ENCODE data around the gene XPO4.

The XPO4 gene

GRCh38 chr13:20819715-20820114 is 82.8 kb downstream of the XPO4 start:
- Histone ChIP-seq H3K9me3 (no peaks in the 10 kb centered on the region), H3K4me1 (peaks cover 16% of the 10 kb centered on the region), H3K36me3 (peaks cover 34% of the 10 kb centered on the region), H3K27me3 (no peaks in the 10 kb centered on the region), H3K4me3 (ENCODE audit: low read depth, low read length) (no peak overlapping the region)
- TF ChIP-seq CTCF (IDR thresholded peaks at IDR 0.05; ENCODE audit: low read depth, low read length), result no peak
- DNase-seq, result no peak

GRCh38 chr13:20815464-20815863 is 87.1 kb downstream of the XPO4 start:
- H3K4me1 ChIP-seq, result peaks cover 26% of the 10 kb centered on the region
- peaks cover 26% of the 10 kb centered on the region for H3K36me3 ChIP-seq
- TF ChIP-seq CTCF (IDR thresholded peaks at IDR 0.05; ENCODE audit: low read depth, low read length), result no peak
- no peaks in the 10 kb centered on the region for H3K27me3 ChIP-seq
- H3K4me3 ChIP-seq (ENCODE audit: low read depth, low read length), result no peak overlapping the region
- no peaks in the 10 kb centered on the region; the same call in 1 of the 2 replicates for H3K9me3 ChIP-seq
- no peak for DNase-seq

GRCh38 chr13:20814224-20814910 is 88.2 kb downstream of the XPO4 start:
- Histone ChIP-seq H3K4me3 (ENCODE audit: low read depth, low read length) (no peak overlapping the region), H3K4me1 (peaks cover 26% of the 10 kb centered on the region), H3K27me3 (no peaks in the 10 kb centered on the region), H3K36me3 (peaks cover 20% of the 10 kb centered on the region), H3K9me3 (no peaks in the 10 kb centered on the region; the same call in 1 of the 2 replicates)
- TF ChIP-seq CTCF (IDR thresholded peaks at IDR 0.05; ENCODE audit: low read depth, low read length), result no peak
- peak; percentile 83 for DNase-seq

GRCh38 chr13:20812890-20813289 is 89.7 kb downstream of the XPO4 start:
- Histone ChIP-seq H3K36me3 (peaks cover 30% of the 10 kb centered on the region), H3K9me3 (no peaks in the 10 kb centered on the region; the same call in 1 of the 2 replicates), H3K4me3 (ENCODE audit: low read depth, low read length) (no peak overlapping the region), H3K4me1 (peaks cover 24% of the 10 kb centered on the region), H3K27me3 (no peaks in the 10 kb centered on the region)
- TF ChIP-seq CTCF (IDR thresholded peaks at IDR 0.05; ENCODE audit: low read depth, low read length), result no peak
- DNase-seq, result no peak

- Histone ChIP-seq H3K4me1 (peaks cover 20% of the 10 kb centered on the region), H3K4me3 (ENCODE audit: low read depth, low read length) (no peak overlapping the region), H3K9me3 (no peaks in the 10 kb centered on the region; the same call in 1 of the 2 replicates), H3K27me3 (no peaks in the 10 kb centered on the region), H3K36me3 (peaks cover 32% of the 10 kb centered on the region)
- no peak for TF ChIP-seq CTCF (IDR thresholded peaks at IDR 0.05; ENCODE audit: low read depth, low read length)
- no peak for DNase-seq
Measured at GRCh38 chr13:20810808-20811207, 91.7 kb downstream of the XPO4 start.

- peaks cover 32% of the 10 kb centered on the region for H3K36me3 ChIP-seq
- H3K9me3 ChIP-seq, result no peaks in the 10 kb centered on the region; the same call in 1 of the 2 replicates
- no peak for TF ChIP-seq CTCF (IDR thresholded peaks at IDR 0.05; ENCODE audit: low read depth, low read length)
- H3K4me1 ChIP-seq, result peaks cover 6% of the 10 kb centered on the region
- H3K4me3 ChIP-seq (ENCODE audit: low read depth, low read length), result no peak overlapping the region
- no peaks in the 10 kb centered on the region for H3K27me3 ChIP-seq
- no peak for DNase-seq
Measured at GRCh38 chr13:20808874-20809273, 93.7 kb downstream of the XPO4 start.
